ENCODE data around the gene NUP37. TPM values are rescaled to one million over a fixed set of nuclear protein-coding genes. Genes with fewer than 3 reads are reported as not detected.

The NUP37 gene
- total RNA-seq, 1 experiment from 2014 or later, result 77.5 TPM

DNA sequence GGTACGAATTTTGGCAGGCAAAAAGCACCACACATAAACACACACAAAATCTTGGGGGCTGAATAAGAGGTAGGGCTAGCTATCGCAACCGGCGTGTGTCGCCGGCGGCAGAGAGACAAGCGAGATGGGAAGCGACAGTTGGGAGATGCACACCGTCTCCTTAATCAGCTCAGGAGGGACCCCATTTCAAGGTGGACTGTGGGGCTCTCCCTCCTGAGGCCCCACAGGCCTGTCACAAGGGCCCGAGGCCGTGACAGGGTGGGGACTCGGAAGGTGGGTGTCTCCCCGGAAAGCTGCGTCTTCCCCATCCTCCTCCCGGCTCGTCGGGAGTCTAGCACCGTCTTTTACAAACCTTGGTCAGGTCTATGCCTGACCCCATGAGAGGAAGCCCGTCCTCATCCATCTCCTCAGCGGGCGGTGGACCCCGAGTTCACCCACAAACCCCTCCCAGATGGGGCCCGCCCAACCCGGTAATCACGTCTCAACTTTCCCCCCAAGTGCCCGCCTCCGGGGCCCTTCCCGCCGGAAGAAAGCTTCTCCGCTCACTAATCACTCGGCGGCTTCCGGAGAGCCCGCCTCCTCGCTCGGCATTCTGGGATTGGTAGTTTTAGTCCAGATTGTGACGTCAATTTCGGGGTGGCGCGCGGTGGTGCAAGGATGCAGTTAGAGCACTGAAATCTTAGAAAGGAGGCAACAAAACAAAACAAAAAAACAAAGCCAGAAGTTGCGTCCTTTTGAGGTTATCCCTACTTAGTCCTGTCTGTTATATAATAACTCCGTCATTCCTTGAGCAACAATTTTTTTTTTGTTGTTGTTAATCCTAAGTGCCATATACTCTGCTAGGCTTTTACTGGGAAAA lies 58.1 kb downstream of the NUP37 start, which contains the start of gene WASHC3 (continued):
- TF ChIP-seq, protein P1, sequence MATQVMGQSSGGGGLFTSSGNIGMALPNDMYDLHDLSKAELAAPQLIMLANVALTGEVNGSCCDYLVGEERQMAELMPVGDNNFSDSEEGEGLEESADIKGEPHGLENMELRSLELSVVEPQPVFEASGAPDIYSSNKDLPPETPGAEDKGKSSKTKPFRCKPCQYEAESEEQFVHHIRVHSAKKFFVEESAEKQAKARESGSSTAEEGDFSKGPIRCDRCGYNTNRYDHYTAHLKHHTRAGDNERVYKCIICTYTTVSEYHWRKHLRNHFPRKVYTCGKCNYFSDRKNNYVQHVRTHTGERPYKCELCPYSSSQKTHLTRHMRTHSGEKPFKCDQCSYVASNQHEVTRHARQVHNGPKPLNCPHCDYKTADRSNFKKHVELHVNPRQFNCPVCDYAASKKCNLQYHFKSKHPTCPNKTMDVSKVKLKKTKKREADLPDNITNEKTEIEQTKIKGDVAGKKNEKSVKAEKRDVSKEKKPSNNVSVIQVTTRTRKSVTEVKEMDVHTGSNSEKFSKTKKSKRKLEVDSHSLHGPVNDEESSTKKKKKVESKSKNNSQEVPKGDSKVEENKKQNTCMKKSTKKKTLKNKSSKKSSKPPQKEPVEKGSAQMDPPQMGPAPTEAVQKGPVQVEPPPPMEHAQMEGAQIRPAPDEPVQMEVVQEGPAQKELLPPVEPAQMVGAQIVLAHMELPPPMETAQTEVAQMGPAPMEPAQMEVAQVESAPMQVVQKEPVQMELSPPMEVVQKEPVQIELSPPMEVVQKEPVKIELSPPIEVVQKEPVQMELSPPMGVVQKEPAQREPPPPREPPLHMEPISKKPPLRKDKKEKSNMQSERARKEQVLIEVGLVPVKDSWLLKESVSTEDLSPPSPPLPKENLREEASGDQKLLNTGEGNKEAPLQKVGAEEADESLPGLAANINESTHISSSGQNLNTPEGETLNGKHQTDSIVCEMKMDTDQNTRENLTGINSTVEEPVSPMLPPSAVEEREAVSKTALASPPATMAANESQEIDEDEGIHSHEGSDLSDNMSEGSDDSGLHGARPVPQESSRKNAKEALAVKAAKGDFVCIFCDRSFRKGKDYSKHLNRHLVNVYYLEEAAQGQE (IDR thresholded peaks at IDR 0.05; ENCODE audit: low read depth), result no peak
- TF ChIP-seq ZNF274 (IDR thresholded peaks at IDR 0.05; ENCODE audit: low read depth, low read length) (no peak), TCF7L2 (IDR thresholded peaks at IDR 0.05; ENCODE audit: borderline replicate concordance, extremely low read depth, insufficient read depth, insufficient read length) (no peak), JUND (IDR thresholded peaks at IDR 0.05) (no peak), POLR2A (IDR thresholded peaks at IDR 0.05; ENCODE audit: borderline replicate concordance, extremely low read depth, insufficient read depth, insufficient read length) (no peak), SP1 (IDR thresholded peaks at IDR 0.05; ENCODE audit: low read depth) (peak; percentile 75), MAX (IDR thresholded peaks at IDR 0.05) (no peak), POLR2AphosphoS5 (IDR thresholded peaks at IDR 0.05; ENCODE audit: low read depth, low read length) (peak; percentile 81), SRF (IDR thresholded peaks at IDR 0.05; ENCODE audit: low read depth) (no peak), SIN3A (IDR thresholded peaks at IDR 0.05; ENCODE audit: low read depth) (peak; percentile 47; the same call in 1 of the 2 replicates)
- TF ChIP-seq, protein P2, sequence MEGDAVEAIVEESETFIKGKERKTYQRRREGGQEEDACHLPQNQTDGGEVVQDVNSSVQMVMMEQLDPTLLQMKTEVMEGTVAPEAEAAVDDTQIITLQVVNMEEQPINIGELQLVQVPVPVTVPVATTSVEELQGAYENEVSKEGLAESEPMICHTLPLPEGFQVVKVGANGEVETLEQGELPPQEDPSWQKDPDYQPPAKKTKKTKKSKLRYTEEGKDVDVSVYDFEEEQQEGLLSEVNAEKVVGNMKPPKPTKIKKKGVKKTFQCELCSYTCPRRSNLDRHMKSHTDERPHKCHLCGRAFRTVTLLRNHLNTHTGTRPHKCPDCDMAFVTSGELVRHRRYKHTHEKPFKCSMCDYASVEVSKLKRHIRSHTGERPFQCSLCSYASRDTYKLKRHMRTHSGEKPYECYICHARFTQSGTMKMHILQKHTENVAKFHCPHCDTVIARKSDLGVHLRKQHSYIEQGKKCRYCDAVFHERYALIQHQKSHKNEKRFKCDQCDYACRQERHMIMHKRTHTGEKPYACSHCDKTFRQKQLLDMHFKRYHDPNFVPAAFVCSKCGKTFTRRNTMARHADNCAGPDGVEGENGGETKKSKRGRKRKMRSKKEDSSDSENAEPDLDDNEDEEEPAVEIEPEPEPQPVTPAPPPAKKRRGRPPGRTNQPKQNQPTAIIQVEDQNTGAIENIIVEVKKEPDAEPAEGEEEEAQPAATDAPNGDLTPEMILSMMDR (IDR thresholded peaks at IDR 0.05 in 2 of 3, conservative IDR thresholded peaks at IDR 0.05 in 1 of 3; ENCODE audit: borderline replicate concordance in 1 of 3, insufficient read depth in 1 of 3, low read depth in 2 of 3, low read length in 2 of 3), result no peak

Measured in HCT116 (cell line).